Effector CD4-positive, alpha-beta T cell (primary cell): Measurements from ENCODE around the gene ABCA9.

ENCODE experiments used
- DNase-seq: peaks from one replicate; pipeline ENCODE4 v3.0.0-alpha.2; 2020

Gene ABCA9

GRCh38 chr17:69065113-69065512, 4.4 kb upstream of the ABCA9 start:
- DNase-seq = no peak

GRCh38 chr17:69064476-69064875, 3.7 kb upstream of the ABCA9 start:
- no peak for DNase-seq

GRCh38 chr17:69064001-69064400, 3.3 kb upstream of the ABCA9 start:
- no peak for DNase-seq

- DNase-seq = no peak
Measured at GRCh38 chr17:69062860-69063581, 2.3 kb upstream of the ABCA9 start.

GRCh38 chr17:69061721-69062556, 1.2 kb upstream of the ABCA9 start:
- DNase-seq = no peak

GRCh38 chr17:69059458-69060175, 1.1 kb downstream of the ABCA9 start:
- no peak for DNase-seq

- no peak for DNase-seq
Measured at GRCh38 chr17:69058165-69058564, 2.6 kb downstream of the ABCA9 start.

GRCh38 chr17:69057280-69057679, 3.4 kb downstream of the ABCA9 start:
- no peak for DNase-seq

- DNase-seq = no peak
Measured at GRCh38 chr17:69056179-69056823, 4.4 kb downstream of the ABCA9 start.

GRCh38 chr17:69055334-69055733, 5.4 kb downstream of the ABCA9 start:
- DNase-seq = no peak

- DNase-seq = no peak
Measured at GRCh38 chr17:69050999-69051775, 9.5 kb downstream of the ABCA9 start.

- no peak for DNase-seq
Measured at GRCh38 chr17:69048634-69049033, 12.1 kb downstream of the ABCA9 start.

GRCh38 chr17:69047368-69048263, 13.1 kb downstream of the ABCA9 start:
- no peak for DNase-seq

GRCh38 chr17:69046121-69046807, 14.5 kb downstream of the ABCA9 start:
- DNase-seq = no peak

- DNase-seq = no peak
Measured at GRCh38 chr17:69045646-69046045, 15.1 kb downstream of the ABCA9 start.

- no peak for DNase-seq
Measured at GRCh38 chr17:69044371-69044770, 16.4 kb downstream of the ABCA9 start.

GRCh38 chr17:69043098-69043734, 17.5 kb downstream of the ABCA9 start:
- DNase-seq = no peak

GRCh38 chr17:69042308-69042707, 18.4 kb downstream of the ABCA9 start:
- no peak for DNase-seq

- DNase-seq = no peak
Measured at GRCh38 chr17:69031839-69032238, 28.9 kb downstream of the ABCA9 start.

GRCh38 chr17:69030169-69030568, 30.6 kb downstream of the ABCA9 start:
- no peak for DNase-seq
